Activated CD4-positive, alpha-beta T cell treated with anti-CD3 and anti-CD28 coated beads for 36 hours (primary cell): Measurements from ENCODE around the gene PKD2L2. TPM values are rescaled to one million over a fixed set of nuclear protein-coding genes. Genes with fewer than 3 reads are reported as not detected.
"Not testable (repeated sequence)": the region's sequence is repeated elsewhere in the genome, so short reads cannot be mapped to it uniquely, and the experiment has no call there.

Experiments
- ATAC-seq: fragments of 200-7000 bp; cut with Tn5 transposase; one replicate; pipeline ENCODE4 v1.10.0; 2021; ENCODE audit warnings: mild to moderate bottlenecking, moderate library complexity
- CTCF ChIA-PET: fragments of 350-600 bp; sonication (Branson Sonifier 250); formaldehyde crosslinking; loops from one replicate; lab custom pipeline; 2021; ENCODE audit warnings: antibody characterized with exemption; lab: Charles Lee
- POLR2A ChIA-PET: fragments of 350-600 bp; sonication (Branson Sonifier 250); formaldehyde crosslinking; loops from one replicate; lab custom pipeline; 2021; ENCODE audit warnings: antibody characterized with exemption, inconsistent platforms; lab: Charles Lee
- DNase-seq: peaks from one replicate; pipeline ENCODE4 v3.0.0-alpha.2; 2020
- H3K27ac Mint-ChIP-seq: one replicate; pipeline ENCODE4 v1.8.0; 2021; ENCODE audit warnings: mixed read lengths
- H3K27me3 Mint-ChIP-seq: one replicate; pipeline ENCODE4 v1.8.0; 2021; ENCODE audit warnings: mixed read lengths
- H3K36me3 Mint-ChIP-seq: one replicate; pipeline ENCODE4 v1.8.0; 2021; ENCODE audit warnings: low read depth, mixed read lengths
- H3K4me1 Mint-ChIP-seq: one replicate; pipeline ENCODE4 v1.8.0; 2021; ENCODE audit warnings: mixed read lengths
- H3K4me3 Mint-ChIP-seq: one replicate; pipeline ENCODE4 v1.8.0; 2021; ENCODE audit warnings: mild to moderate bottlenecking, moderate library complexity, mixed read lengths
- H3K9me3 Mint-ChIP-seq: one replicate; pipeline ENCODE4 v1.8.0; 2021; ENCODE audit warnings: low read depth, mixed read lengths
- intact Hi-C, 2 experiments: fragments of 100-400 bp; cut with DNase I in 1 of 2; cut with micrococcal nuclease in 1 of 2; formaldehyde crosslinking; loops; one replicate each; pipeline versions ENCODE4 v1.14.2 to v1.15.1; 2022 to 2024; cut with DNase I, micrococcal nuclease
- total RNA-seq, 2 experiments: library from RNA; stranded (reverse); gene quantifications; one replicate each; pipeline ENCODE4 v1.2.3, GENCODE V29; 2021

PKD2L2 gene
- under 1 TPM in 1 of 2 experiments, not detected in 1; 0.30 TPM for total RNA-seq

- peak within 1 kb of the TSS; percentile 92 for H3K4me3 Mint-ChIP-seq
- H3K27ac Mint-ChIP-seq: peak within 1 kb of the TSS; percentile 93
- POLR2A ChIA-PET: interaction anchor here (0.7 to 0.8 kb wide), 3 partner anchors 15 to 136 kb away, joined by 3 to 11 read pairs (median 4); no protein-coding TSS in a partner anchor
- peaks cover 21% of the 10 kb centered on the region for H3K4me1 Mint-ChIP-seq
- DNase-seq (peak; percentile 93), ATAC-seq (peak; percentile 99)
- no peaks in the 10 kb centered on the region for H3K9me3 Mint-ChIP-seq
- CTCF ChIA-PET: interaction anchor here (0.5 to 2.7 kb wide), 16 partner anchors 10 to 482 kb away, joined by 3 to 10 read pairs (median 4); no protein-coding TSS in a partner anchor
- intact Hi-C loops: loop anchor here in 1 of 2 experiments (1.0 to 5.0 kb wide), 4 partner anchors 112 to 193 kb away; partner anchors contain the start of genes FAM13B and HNRNPA0
- no peaks in the 10 kb centered on the region for H3K27me3 Mint-ChIP-seq
- peaks cover 2% of the 10 kb centered on the region for H3K36me3 Mint-ChIP-seq
Measured at GRCh38 chr5:137888863-137889759, at the start of gene PKD2L2. Gene PKD2L2, plus strand, starts transcription at chr5:137889457. Its CDS starts 35 bp downstream, at chr5:137889492.

DNA sequence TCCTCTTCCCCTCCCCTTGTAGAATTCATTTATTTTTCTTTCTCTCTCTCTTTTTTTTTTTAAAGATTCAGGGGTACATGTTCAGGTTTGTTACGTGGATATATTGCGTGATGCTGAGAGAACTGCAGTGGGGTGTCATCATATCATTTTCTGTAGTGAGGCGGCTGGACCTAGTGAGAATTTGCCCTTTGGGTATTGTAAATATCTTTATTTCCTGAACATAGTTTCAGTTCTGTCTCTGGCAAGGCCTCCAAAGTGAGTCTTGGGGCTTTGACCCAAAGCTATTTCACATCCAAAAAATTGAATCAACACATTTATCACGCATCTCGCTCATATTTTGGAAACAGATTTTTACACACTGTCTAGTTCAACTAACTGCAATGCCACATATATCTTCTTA lies 47.0 kb upstream of the PKD2L2 start:
- Mint-ChIP-seq H3K4me1 (no peaks in the 10 kb centered on the region), H3K27me3 (no peaks in the 10 kb centered on the region), H3K27ac (no peak overlapping the region), H3K9me3 (no peaks in the 10 kb centered on the region), H3K4me3 (no peak overlapping the region), H3K36me3 (peaks cover 3% of the 10 kb centered on the region)
- POLR2A ChIA-PET: interaction anchor here (0.6 kb wide), 1 partner anchor 224 kb away, joined by 3 read pairs; no protein-coding TSS in a partner anchor
- intact Hi-C loops: no loop called here
- ATAC-seq (no peak), DNase-seq (no peak)
- CTCF ChIA-PET: interaction anchor here (1.2 kb wide), 1 partner anchor 17 kb away, joined by 3 read pairs; no protein-coding TSS in a partner anchor

DNA sequence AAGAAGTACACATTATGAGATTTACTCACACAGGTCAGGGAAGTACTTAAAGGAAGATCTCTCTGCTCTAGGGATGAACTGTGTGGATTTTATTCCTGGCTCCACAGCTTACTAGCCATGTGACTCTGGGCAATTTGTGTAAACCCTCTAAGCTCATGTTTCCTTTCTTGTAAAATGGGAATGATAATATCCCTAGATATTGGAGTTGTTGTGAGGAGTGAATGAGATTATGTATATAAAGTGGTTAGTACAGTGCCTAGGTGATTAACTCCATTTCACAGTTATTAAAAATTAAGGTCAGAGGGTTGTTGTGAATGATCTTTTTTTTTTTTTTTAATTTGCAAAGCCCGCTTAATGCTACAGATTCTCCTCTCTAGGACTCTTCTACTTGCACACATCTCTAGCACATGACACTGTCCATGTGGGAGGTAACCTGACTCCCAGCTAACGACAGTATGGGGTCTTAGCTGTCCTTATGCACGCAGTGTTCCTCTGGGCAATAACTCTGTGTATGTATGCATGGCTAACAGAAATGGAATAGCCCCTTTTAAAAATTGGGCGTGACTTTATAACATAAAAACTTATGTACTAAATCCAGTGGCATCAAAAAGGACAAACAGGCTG lies 45.5 kb upstream of the PKD2L2 start:
- H3K27ac Mint-ChIP-seq: no peak overlapping the region
- H3K36me3 Mint-ChIP-seq: peaks cover 3% of the 10 kb centered on the region
- ChIA-PET POLR2A (no interaction called here), CTCF (no interaction called here)
- intact Hi-C loops: no loop called here
- DNase-seq (no peak), ATAC-seq (no peak)
- H3K4me3 Mint-ChIP-seq: no peak overlapping the region
- H3K27me3 Mint-ChIP-seq: no peaks in the 10 kb centered on the region
- no peaks in the 10 kb centered on the region for H3K9me3 Mint-ChIP-seq
- no peaks in the 10 kb centered on the region for H3K4me1 Mint-ChIP-seq

DNA sequence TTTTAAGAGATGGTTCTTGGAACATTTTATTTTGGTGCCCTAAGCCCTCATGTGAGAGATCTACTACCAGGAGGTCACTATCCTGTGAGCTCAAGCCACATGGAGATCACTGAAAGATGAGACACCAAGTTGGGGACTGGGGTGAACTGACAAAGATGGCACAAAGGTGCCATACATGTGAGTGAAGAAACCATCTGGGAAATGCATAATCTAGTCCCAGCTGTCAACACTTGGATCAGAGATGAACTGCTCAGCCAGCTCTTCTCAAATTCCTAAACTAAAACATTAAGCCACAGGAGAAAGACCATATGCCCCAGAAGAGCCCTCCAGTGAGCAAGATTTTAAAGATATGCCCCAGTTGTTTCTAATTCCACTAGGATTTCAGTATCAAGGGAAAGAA lies 43.8 kb upstream of the PKD2L2 start:
- no peak for DNase-seq
- H3K36me3 Mint-ChIP-seq: peaks cover 3% of the 10 kb centered on the region
- H3K4me1 Mint-ChIP-seq: no peaks in the 10 kb centered on the region
- H3K27me3 Mint-ChIP-seq: no peaks in the 10 kb centered on the region
- ChIA-PET CTCF (interaction anchor here (0.6 to 1.2 kb wide), 6 partner anchors 13 to 231 kb away, joined by 3 to 4 read pairs (median 4); no protein-coding TSS in a partner anchor), POLR2A (no interaction called here)
- H3K4me3 Mint-ChIP-seq: no peak overlapping the region
- no peaks in the 10 kb centered on the region for H3K9me3 Mint-ChIP-seq
- no peak overlapping the region for H3K27ac Mint-ChIP-seq
- ATAC-seq: no peak
- intact Hi-C loops: no loop called here

DNA sequence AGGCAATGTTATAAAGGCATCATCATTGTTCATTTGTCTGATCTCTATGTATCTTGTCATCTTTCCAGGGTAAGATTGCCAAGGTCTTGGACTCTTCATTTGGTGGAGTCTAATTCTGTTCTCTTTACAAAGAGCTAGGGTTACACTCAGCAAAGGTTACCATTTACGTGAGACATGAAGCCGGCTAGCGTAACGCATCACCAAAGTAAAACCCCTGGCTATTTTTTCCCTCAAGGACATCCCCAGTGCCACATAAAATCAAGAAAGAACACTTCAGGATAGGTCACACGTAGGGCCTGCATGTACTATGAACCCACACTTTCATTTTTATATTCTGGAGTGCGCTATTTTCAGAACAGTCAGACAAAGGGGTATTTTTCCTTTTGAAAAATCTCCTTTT lies 41.6 kb upstream of the PKD2L2 start:
- Mint-ChIP-seq H3K4me1 (no peaks in the 10 kb centered on the region), H3K27me3 (no peaks in the 10 kb centered on the region), H3K9me3 (no peaks in the 10 kb centered on the region), H3K27ac (no peak overlapping the region), H3K36me3 (peaks cover 6% of the 10 kb centered on the region), H3K4me3 (no peak overlapping the region)
- POLR2A ChIA-PET: no interaction called here
- intact Hi-C loops: no loop called here
- no peak for ATAC-seq
- DNase-seq: no peak
- CTCF ChIA-PET: interaction anchor here (0.6 to 1.6 kb wide), 2 partner anchors 46 to 106 kb away, joined by 3 read pairs; no protein-coding TSS in a partner anchor

- DNase-seq, H3K27me3 Mint-ChIP-seq, H3K36me3 Mint-ChIP-seq, intact Hi-C loops, H3K4me3 Mint-ChIP-seq, H3K9me3 Mint-ChIP-seq, H3K4me1 Mint-ChIP-seq, ATAC-seq, CTCF ChIA-PET, H3K27ac Mint-ChIP-seq, POLR2A ChIA-PET: not testable (repeated sequence)
Measured at GRCh38 chr5:137853165-137853564, 36.1 kb upstream of the PKD2L2 start.

DNA sequence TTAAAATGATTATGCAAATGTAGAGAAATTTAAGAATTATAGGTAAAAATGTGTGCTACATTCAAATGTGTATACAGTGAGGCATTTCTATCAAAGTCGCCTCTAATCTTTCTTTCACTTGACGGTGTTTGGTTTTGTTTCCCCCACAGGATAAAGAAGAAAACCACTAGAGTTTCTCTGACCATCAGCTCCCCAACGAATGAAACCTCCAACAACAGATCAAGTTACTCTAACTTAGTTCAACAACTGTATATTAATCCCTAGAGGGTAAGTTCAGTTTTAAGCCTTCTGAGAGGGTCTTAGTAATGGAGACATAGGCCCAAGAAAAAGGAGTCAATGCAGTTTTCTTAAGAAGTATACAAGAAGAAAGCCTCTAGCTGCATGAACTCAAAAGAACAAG lies 33.1 kb upstream of the PKD2L2 start:
- intact Hi-C loops: no loop called here
- CTCF ChIA-PET: interaction anchor here (1.5 kb wide), 1 partner anchor 77 kb away, joined by 3 read pairs; no protein-coding TSS in a partner anchor
- peaks cover 6% of the 10 kb centered on the region for H3K36me3 Mint-ChIP-seq

DNA sequence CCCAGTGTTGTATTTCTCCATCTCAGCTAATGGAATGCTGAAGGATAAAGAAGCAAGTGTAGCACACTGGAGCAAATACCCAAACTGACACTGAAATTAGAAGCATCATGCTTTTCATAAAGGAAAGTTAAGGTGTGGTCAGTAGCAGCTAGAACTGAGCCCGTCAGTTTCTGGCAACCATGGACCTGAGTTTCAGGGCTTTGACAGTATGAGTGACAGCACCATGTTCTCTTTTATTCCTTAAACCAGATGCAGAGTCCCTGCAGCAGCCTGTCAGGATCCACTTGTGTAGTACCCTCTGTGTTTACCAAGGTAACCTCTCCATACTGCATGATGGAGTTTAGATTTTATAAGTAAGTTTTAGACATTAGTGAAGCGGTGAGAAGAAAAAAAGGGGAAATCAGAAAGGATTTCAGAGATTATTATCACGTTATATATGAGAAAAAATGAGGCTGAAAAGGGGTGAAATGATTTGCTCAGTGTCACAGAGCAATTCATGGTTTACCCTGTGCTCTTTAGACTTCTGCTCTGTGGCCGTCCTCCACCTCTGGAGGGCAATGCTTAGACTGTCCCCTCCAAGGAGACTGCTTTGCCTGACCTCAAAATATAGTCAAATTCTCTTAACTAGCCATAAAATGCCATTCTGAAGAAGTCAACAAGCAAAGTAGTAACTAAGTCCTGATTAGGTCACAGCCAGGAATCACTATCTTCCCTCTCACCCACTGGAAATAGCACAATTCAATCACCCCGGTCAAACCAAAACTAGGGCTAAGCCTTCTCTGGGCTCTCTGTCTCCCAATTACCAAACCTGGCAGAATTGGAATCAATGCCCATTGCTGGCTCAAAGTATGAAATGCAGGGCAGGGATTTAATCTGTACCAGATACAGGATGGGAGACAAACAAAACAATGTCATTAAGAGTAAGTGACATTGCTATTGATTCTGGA lies 32.1 kb upstream of the PKD2L2 start:
- Mint-ChIP-seq H3K9me3 (no peaks in the 10 kb centered on the region), H3K27ac (no peak overlapping the region), H3K4me1 (peaks cover 17% of the 10 kb centered on the region), H3K27me3 (no peaks in the 10 kb centered on the region), H3K36me3 (peaks cover 6% of the 10 kb centered on the region), H3K4me3 (no peak overlapping the region)
- POLR2A ChIA-PET: no interaction called here
- CTCF ChIA-PET: interaction anchor here (0.6 to 1.5 kb wide), 3 partner anchors 12 to 276 kb away, joined by 3 to 5 read pairs (median 3); no protein-coding TSS in a partner anchor
- intact Hi-C loops: no loop called here
- DNase-seq (no peak), ATAC-seq (no peak)

More for the DNA sequence above, 33.1 kb upstream of the PKD2L2 start:
- Mint-ChIP-seq H3K9me3 (no peaks in the 10 kb centered on the region), H3K4me3 (no peak overlapping the region), H3K27ac (no peak overlapping the region), H3K4me1 (peaks cover 11% of the 10 kb centered on the region), H3K27me3 (no peaks in the 10 kb centered on the region)
- POLR2A ChIA-PET: no interaction called here
- no peak for DNase-seq
- ATAC-seq: no peak

DNA sequence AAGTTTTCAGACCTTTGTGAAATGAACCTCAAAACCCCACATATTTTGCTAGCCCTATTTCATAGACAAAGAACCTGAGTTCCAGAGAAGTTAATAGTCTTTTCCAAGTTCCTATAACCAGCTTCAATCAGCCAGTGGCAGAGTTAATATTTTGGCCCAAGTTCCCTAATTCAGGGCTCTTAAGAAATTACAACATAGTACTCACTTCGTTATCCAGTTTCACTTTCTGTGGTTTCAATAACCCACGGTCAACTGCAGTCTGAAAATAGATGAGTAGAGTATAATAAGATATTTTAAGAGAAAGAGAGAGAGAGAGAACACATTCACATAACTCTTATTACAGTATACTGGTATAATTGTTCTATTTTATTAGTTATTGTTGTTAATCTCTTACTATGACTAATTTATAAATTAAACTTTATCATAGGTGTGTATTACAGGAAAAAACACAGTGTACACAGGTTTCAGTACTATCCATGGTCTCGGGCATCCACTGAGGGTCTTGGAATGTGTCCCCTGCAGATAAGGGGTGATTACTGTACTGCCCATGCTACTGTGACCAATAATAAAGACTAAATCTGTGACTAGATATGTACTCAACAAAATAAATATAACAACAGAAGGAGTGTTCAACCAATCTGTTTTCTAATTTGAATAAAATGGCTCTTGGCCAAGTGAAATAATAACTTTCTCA lies 30.9 kb upstream of the PKD2L2 start:
- ChIA-PET CTCF (interaction anchor here (0.8 kb wide), 1 partner anchor 13 kb away, joined by 3 read pairs; no protein-coding TSS in a partner anchor), POLR2A (no interaction called here)
- peaks cover 17% of the 10 kb centered on the region for H3K4me1 Mint-ChIP-seq
- peaks cover under 1% of the 10 kb centered on the region for H3K36me3 Mint-ChIP-seq
- ATAC-seq (peak; percentile 44), DNase-seq (no peak)
- H3K9me3 Mint-ChIP-seq: no peaks in the 10 kb centered on the region
- peak overlapping the region; percentile 44 for H3K4me3 Mint-ChIP-seq
- no peaks in the 10 kb centered on the region for H3K27me3 Mint-ChIP-seq
- no peak overlapping the region for H3K27ac Mint-ChIP-seq
- intact Hi-C loops: no loop called here

GRCh38 chr5:137858954-137859353 lies 30.3 kb upstream of the PKD2L2 start:
- no peak for ATAC-seq
- no peaks in the 10 kb centered on the region for H3K36me3 Mint-ChIP-seq
- no peak overlapping the region for H3K4me3 Mint-ChIP-seq
- no peaks in the 10 kb centered on the region for H3K27me3 Mint-ChIP-seq
- intact Hi-C loops: no loop called here
- POLR2A ChIA-PET: no interaction called here
- H3K27ac Mint-ChIP-seq: no peak overlapping the region
- DNase-seq: no peak
- no peaks in the 10 kb centered on the region for H3K9me3 Mint-ChIP-seq
- H3K4me1 Mint-ChIP-seq: peaks cover 17% of the 10 kb centered on the region
- CTCF ChIA-PET: no interaction called here
